ENCODE data around the gene GARRE1.
"Not testable (repeated sequence)": the region's sequence is repeated elsewhere in the genome, so short reads cannot be mapped to it uniquely, and the experiment has no call there.

GARRE1 gene

GRCh38 chr19:34259367-34260095 is 5.2 kb downstream of the GARRE1 start:
- no peak for DNase-seq (ENCODE audit: low read depth)

- DNase-seq (ENCODE audit: low read depth): no peak
These were observed 6.4 kb downstream of the GARRE1 start for GRCh38 chr19:34260771-34261173.

- no peak for DNase-seq (ENCODE audit: low read depth)
These were observed 7.2 kb downstream of the GARRE1 start for GRCh38 chr19:34261334-34262109.

GRCh38 chr19:34263745-34264237 is 9.4 kb downstream of the GARRE1 start:
- no peak for DNase-seq (ENCODE audit: low read depth)

- no peak for DNase-seq (ENCODE audit: low read depth)
These were observed 10.9 kb downstream of the GARRE1 start for GRCh38 chr19:34265221-34265650.

GRCh38 chr19:34269081-34269480 is 14.7 kb downstream of the GARRE1 start:
- DNase-seq (ENCODE audit: low read depth): no peak

GRCh38 chr19:34269489-34269888 is 15.1 kb downstream of the GARRE1 start:
- DNase-seq (ENCODE audit: low read depth): no peak

- DNase-seq (ENCODE audit: low read depth): peak; percentile 50
These were observed 15.7 kb downstream of the GARRE1 start for GRCh38 chr19:34269968-34270621.

GRCh38 chr19:34273121-34273520 is 18.8 kb downstream of the GARRE1 start:
- no peak for DNase-seq (ENCODE audit: low read depth)

- DNase-seq (ENCODE audit: low read depth): no peak
These were observed 20.0 kb downstream of the GARRE1 start for GRCh38 chr19:34274284-34274826.

- no peak for DNase-seq (ENCODE audit: low read depth)
These were observed 20.7 kb downstream of the GARRE1 start for GRCh38 chr19:34274827-34275625.

GRCh38 chr19:34275705-34276104 is 21.4 kb downstream of the GARRE1 start:
- DNase-seq (ENCODE audit: low read depth): no peak

- DNase-seq (ENCODE audit: low read depth): no peak
These were observed 22.3 kb downstream of the GARRE1 start for GRCh38 chr19:34276614-34277013.

- no peak for DNase-seq (ENCODE audit: low read depth)
These were observed 22.9 kb downstream of the GARRE1 start for GRCh38 chr19:34277244-34277643.

- no peak for DNase-seq (ENCODE audit: low read depth)
These were observed 24.4 kb downstream of the GARRE1 start for GRCh38 chr19:34278783-34279182.

GRCh38 chr19:34281444-34281843 is 27.1 kb downstream of the GARRE1 start:
- not testable (repeated sequence) for DNase-seq (ENCODE audit: low read depth)

- no peak for DNase-seq (ENCODE audit: low read depth)
These were observed 28.5 kb downstream of the GARRE1 start for GRCh38 chr19:34282611-34283519.

GRCh38 chr19:34284505-34284904 is 30.2 kb downstream of the GARRE1 start:
- DNase-seq (ENCODE audit: low read depth): no peak

GRCh38 chr19:34287662-34288140 is 33.3 kb downstream of the GARRE1 start:
- no peak for DNase-seq (ENCODE audit: low read depth)

- no peak for DNase-seq (ENCODE audit: low read depth)
These were observed 34.0 kb downstream of the GARRE1 start for GRCh38 chr19:34288381-34288780.

All from stimulated activated CD8-positive, alpha-beta memory T cell treated with anti-CD3 and anti-CD28 coated beads, Interleukin-12 subunit alpha, Interleukin-12 subunit beta, amount 100 ng/mL, for 1 hour (primary cell).